Vagina (tissue), 2 donors: ENCODE data around the gene KCNA5.

Experiments used
- POLR2A ChIP-seq, 2 donors: fragments of 450-650 bp; IDR thresholded peaks; one replicate each; pipeline ENCODE4 v1.6.1; 2017; ENCODE audit warnings: antibody characterized with exemption in 2 of 2, mild to moderate bottlenecking in 2 of 2, moderate library complexity in 2 of 2
- POLR2AphosphoS5 ChIP-seq, 2 donors: sonication (generic); formaldehyde crosslinking; IDR thresholded peaks; one replicate each; pipeline ENCODE4 v1.9.0; 2017; ENCODE audit warnings: antibody characterized with exemption in 2 of 2, mild to moderate bottlenecking in 2 of 2, low read depth in 1 of 2; ENCODE audit not compliant: insufficient read depth in 1 of 2
- TF ChIP-seq, protein P1 (sequence below), 3 experiments: fragments of 450-650 bp in 2 of 3; fragments of 200-600 bp in 1 of 3; sonication (generic) in 1 of 3; IDR thresholded peaks; one replicate each; pipeline ENCODE4 v1.5.1; 2017 to 2019; ENCODE audit warnings: antibody characterized with exemption in 3 of 3, mild to moderate bottlenecking in 2 of 3, moderate library complexity in 2 of 3

DNA sequence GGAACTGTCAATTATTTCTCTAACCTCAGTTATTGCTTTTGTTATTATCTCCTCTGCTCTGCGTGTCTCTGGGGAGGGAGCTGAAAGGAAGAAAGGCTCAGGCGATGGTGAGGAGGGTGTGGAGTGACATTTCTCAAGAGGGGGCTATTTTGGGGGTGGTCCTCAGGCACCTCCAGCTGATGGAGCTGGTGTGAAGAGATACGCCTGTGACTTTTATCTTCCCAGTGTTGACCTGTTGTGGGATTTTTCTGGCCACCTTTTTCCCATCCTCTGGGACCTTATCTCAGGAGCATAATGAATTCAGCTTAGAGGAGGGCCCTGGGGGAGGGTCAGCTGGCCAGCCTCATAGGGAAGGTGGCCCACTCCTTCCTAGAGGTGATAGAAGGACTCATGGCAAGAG lies 26.4 kb downstream of the KCNA5 start:
- TF ChIP-seq POLR2A (IDR thresholded peaks at IDR 0.05) (no peak), POLR2AphosphoS5 (IDR thresholded peaks at IDR 0.05; ENCODE audit: insufficient read depth in 1 of 2, low read depth in 1 of 2) (no peak)
- TF ChIP-seq, protein P1, sequence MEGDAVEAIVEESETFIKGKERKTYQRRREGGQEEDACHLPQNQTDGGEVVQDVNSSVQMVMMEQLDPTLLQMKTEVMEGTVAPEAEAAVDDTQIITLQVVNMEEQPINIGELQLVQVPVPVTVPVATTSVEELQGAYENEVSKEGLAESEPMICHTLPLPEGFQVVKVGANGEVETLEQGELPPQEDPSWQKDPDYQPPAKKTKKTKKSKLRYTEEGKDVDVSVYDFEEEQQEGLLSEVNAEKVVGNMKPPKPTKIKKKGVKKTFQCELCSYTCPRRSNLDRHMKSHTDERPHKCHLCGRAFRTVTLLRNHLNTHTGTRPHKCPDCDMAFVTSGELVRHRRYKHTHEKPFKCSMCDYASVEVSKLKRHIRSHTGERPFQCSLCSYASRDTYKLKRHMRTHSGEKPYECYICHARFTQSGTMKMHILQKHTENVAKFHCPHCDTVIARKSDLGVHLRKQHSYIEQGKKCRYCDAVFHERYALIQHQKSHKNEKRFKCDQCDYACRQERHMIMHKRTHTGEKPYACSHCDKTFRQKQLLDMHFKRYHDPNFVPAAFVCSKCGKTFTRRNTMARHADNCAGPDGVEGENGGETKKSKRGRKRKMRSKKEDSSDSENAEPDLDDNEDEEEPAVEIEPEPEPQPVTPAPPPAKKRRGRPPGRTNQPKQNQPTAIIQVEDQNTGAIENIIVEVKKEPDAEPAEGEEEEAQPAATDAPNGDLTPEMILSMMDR (IDR thresholded peaks at IDR 0.05): no peak
